HepG2 (cell line): ENCODE results near the gene COX10. TPM values are rescaled to one million over a fixed set of nuclear protein-coding genes. Genes with fewer than 3 reads are reported as not detected.

Experiments
- ATAC-seq: fragments of 200-7000 bp; cut with Tn5 transposase; 3 replicates; pipeline ENCODE4 v1.9.1; 2020; ENCODE audit warnings: mild to moderate bottlenecking, moderate library complexity
- BruUV-seq: library from RNA; stranded (reverse); fragments of 400-500 nt; replicated peaks from 2 replicates; lab custom pipeline; 2021; lab: Mats Ljungman, UMichigan
- CTCF ChIA-PET: fragments of 300-600 bp; formaldehyde crosslinking; extraction: SDS; loops from one replicate; lab custom pipeline; 2021; ENCODE audit warnings: low total read pairs, inconsistent platforms, low intra/inter-chr PET ratio; lab: Yijun Ruan, JAX
- POLR2A ChIA-PET: fragments of 350-600 bp; sonication (Branson Sonifier 250); formaldehyde crosslinking; loops from one replicate; lab custom pipeline; 2020; ENCODE audit warnings: antibody characterized with exemption, inconsistent platforms; lab: Yijun Ruan, JAX
- DNase-seq: peaks from one replicate; pipeline ENCODE4 v3.0.0-alpha.2; 2015; ENCODE audit warnings: low spot score
- FAIRE-seq: peaks from 3 replicates; lab custom pipeline; 2011; peaks lifted over from hg19 to GRCh38; lab: Jason Lieb, UNC
- H2AFZ ChIP-seq: one replicate; pipeline ENCODE4 v1.6.1; 2011; ENCODE audit warnings: low read length, inconsistent platforms
- H3K27ac ChIP-seq: fragments of 300-600 bp; 3 replicates; pipeline ENCODE4 v1.8.0; 2011; ENCODE audit warnings: mixed run types, mild to moderate bottlenecking, mixed read lengths, low read length, inconsistent platforms; ENCODE audit not compliant: insufficient read depth; ENCODE audit errors: extremely low read length
- H3K27me3 ChIP-seq, 2 experiments: fragments of 200-600 bp in 1 of 2; 2 replicates in 1 of 2; 3 replicates in 1 of 2; pipeline versions ENCODE4 v1.6.0 to v1.8.0; 2011; ENCODE audit warnings: low read length in 2 of 2, mild to moderate bottlenecking in 2 of 2, moderate library complexity in 2 of 2, inconsistent platforms in 1 of 2; ENCODE audit not compliant: insufficient read depth in 2 of 2, control insufficient read depth in 1 of 2
- H3K36me3 ChIP-seq, 2 experiments: fragments of 200-600 bp in 1 of 2; replicated peaks in 1 of 2; 2 replicates in 1 of 2; 3 replicates in 1 of 2; pipeline versions ENCODE4 v1.5.1 to v1.8.0; 2011; ENCODE audit warnings: low read length in 2 of 2, inconsistent platforms in 1 of 2; ENCODE audit not compliant: insufficient read depth in 2 of 2, control insufficient read depth in 1 of 2
- H3K4me1 ChIP-seq: 2 replicates; pipeline ENCODE4 v1.5.1; 2012; ENCODE audit warnings: low read length, inconsistent platforms; ENCODE audit not compliant: insufficient read depth
- H3K4me2 ChIP-seq: 2 replicates; pipeline ENCODE4 v1.6.0; 2011; ENCODE audit warnings: low read depth, low read length, inconsistent platforms
- H3K4me3 ChIP-seq, 3 experiments: fragments of 200-600 bp in 1 of 3; sonication (generic), shearing (Covaris generic) in 1 of 3; replicated peaks in 1 of 3; 2 replicates each; pipeline ENCODE4 v1.5.1; 2011 to 2016; ENCODE audit warnings: low read length in 3 of 3, inconsistent platforms in 2 of 3, low read depth in 2 of 3, mild to moderate bottlenecking in 2 of 3, control low read depth in 1 of 3, mixed read lengths in 1 of 3; ENCODE audit not compliant: insufficient read depth in 1 of 3
- H3K79me2 ChIP-seq: one replicate; pipeline ENCODE4 v1.6.1; 2011; ENCODE audit warnings: low read length, inconsistent platforms; ENCODE audit not compliant: insufficient read depth
- H3K9ac ChIP-seq: 2 replicates; pipeline ENCODE4 v1.6.0; 2011; ENCODE audit warnings: mild to moderate bottlenecking, low read depth, low read length, inconsistent platforms; ENCODE audit not compliant: insufficient read depth
- H3K9me3 ChIP-seq: 2 replicates; pipeline ENCODE4 v1.5.1; 2012; ENCODE audit warnings: mild to moderate bottlenecking, low read length
- H4K20me1 ChIP-seq: 2 replicates; pipeline ENCODE4 v1.6.0; 2011; ENCODE audit warnings: inconsistent platforms, mild to moderate bottlenecking, low read length, moderate library complexity; ENCODE audit not compliant: insufficient read depth
- CCAR2 ChIP-seq: fragments of 200-400 bp; formaldehyde crosslinking; optimal IDR thresholded peaks from 2 replicates; pipeline ENCODE3; 2018; ENCODE audit warnings: low read depth, mild to moderate bottlenecking, low read length, moderate library complexity
- ESRRA ChIP-seq: sonication (generic); formaldehyde crosslinking; IDR thresholded peaks from 2 replicates; pipeline ENCODE4 v1.5.1; 2020; ENCODE audit warnings: mild to moderate bottlenecking, low read depth, missing genetic modification reagents
- FUBP1 ChIP-seq: sonication (generic); formaldehyde crosslinking; IDR thresholded peaks from 2 replicates; pipeline ENCODE4 v1.5.1; 2020; ENCODE audit warnings: missing genetic modification reagents, mild to moderate bottlenecking, borderline replicate concordance
- IRF2 ChIP-seq: IDR thresholded peaks from 2 replicates; pipeline ENCODE4 v1.6.1; 2018; ENCODE audit warnings: missing genetic modification reagents, missing compliant biosample characterization
- KLF11 ChIP-seq: IDR thresholded peaks from 2 replicates; pipeline ENCODE4 v1.6.1; 2016; ENCODE audit warnings: missing compliant biosample characterization
- MAZ ChIP-seq, 2 experiments: sonication (generic) in 1 of 2; formaldehyde crosslinking in 1 of 2; IDR thresholded peaks; 2 replicates each; pipeline versions ENCODE4 v1.5.0 to v1.6.1; 2012 to 2020; ENCODE audit warnings: low read depth in 2 of 2, mild to moderate bottlenecking in 2 of 2, borderline replicate concordance in 1 of 2, improper control_type of control experiment in 1 of 2, low read length in 1 of 2, missing genetic modification reagents in 1 of 2, moderate library complexity in 1 of 2
- POLR2AphosphoS2 ChIP-seq: IDR thresholded peaks from 2 replicates; pipeline ENCODE4 v1.6.1; 2011; ENCODE audit warnings: low read depth, low read length, improper control_type of control experiment
- RAD51 ChIP-seq: fragments of 450-650 bp; IDR thresholded peaks from 2 replicates; pipeline ENCODE4 v1.6.1; 2016; ENCODE audit warnings: borderline replicate concordance
- SNAPC4 ChIP-seq: sonication (generic); formaldehyde crosslinking; IDR thresholded peaks from 2 replicates; pipeline ENCODE4 v1.4.0; 2020; ENCODE audit warnings: mild to moderate bottlenecking, missing genetic modification reagents
- THAP11 ChIP-seq: IDR thresholded peaks from 2 replicates; pipeline ENCODE4 v1.6.1; 2016; ENCODE audit warnings: missing biosample characterization, missing genetic modification reagents
- ZKSCAN5 ChIP-seq: sonication (generic); formaldehyde crosslinking; IDR thresholded peaks from 2 replicates; pipeline ENCODE4 v1.5.1; 2020; ENCODE audit warnings: mild to moderate bottlenecking, missing genetic modification reagents
- ZNF34 ChIP-seq: sonication (generic); formaldehyde crosslinking; IDR thresholded peaks from 2 replicates; pipeline ENCODE4 v1.4.0; 2020; ENCODE audit warnings: mild to moderate bottlenecking, missing genetic modification reagents, borderline replicate concordance
- ZSCAN21 ChIP-seq: sonication (generic); formaldehyde crosslinking; IDR thresholded peaks from 2 replicates; pipeline ENCODE4 v1.8.0; 2022; ENCODE audit warnings: mild to moderate bottlenecking, missing genetic modification reagents, moderate library complexity, borderline replicate concordance
- WGBS: methylation state at CpG from one replicate; pipeline ENCODE4 v1.1.6; 2017; ENCODE audit warnings: low lambda C conversion rate; 5-methylcytosine and 5-hydroxymethylcytosine counted together
- in situ Hi-C: cut with HindIII; loops from 2 replicates; pipeline ENCODE4 v1.10.0; 2017; ENCODE audit warnings: low pct_unique_long_range_greater_than_20kb; ENCODE audit not compliant: extremely low pct_ligation_motif_present
- intact Hi-C: fragments of 100-400 bp; cut with micrococcal nuclease; formaldehyde crosslinking; loops from one replicate; pipeline ENCODE4 v1.10.0; 2022; ENCODE audit not compliant: unreplicated experiment
- polyA plus RNA-seq, 8 experiments: library from polyadenylated mRNA; depleted of rRNA in 3 of 8; stranded (reverse) in 7 of 8; unstranded in 1 of 8; fragments of >200 nt; fragmentation: Illumina TruSeq in 4 of 8; extraction: Trizol in 4 of 8; gene quantifications; 2 replicates each; pipeline versions ENCODE4 v1.2.1 to v1.2.3, GENCODE V29; 2011 to 2016; ENCODE audit warnings: low read depth in 4 of 8, missing spikeins in 1 of 8, mixed read lengths in 1 of 8; ENCODE audit not compliant: insufficient read depth in 1 of 8
- total RNA-seq, 5 experiments: library from RNA; depleted of rRNA; stranded (reverse); fragments of >200 nt; fragmentation: Illumina TruSeq; extraction: Trizol; gene quantifications; 2 replicates each; pipeline ENCODE4 v1.2.3, GENCODE V29; 2016; ENCODE audit warnings: low read depth in 1 of 5

Gene COX10
- total and polyA plus RNA-seq, 2 of the 13 experiments (the other 11 are each of a cell fraction or from before 2014, with no cell fraction given) = 13.9 to 20.1 TPM

GRCh38 chr17:14124854-14125253 is 55.5 kb downstream of the COX10 start (continued):
- TF ChIP-seq ZSCAN21 (no peak), CCAR2 (no peak)

- FAIRE-seq = no peak
- Histone ChIP-seq H3K9me3 (no peaks in the 10 kb centered on the region), H3K4me1 (no peaks in the 10 kb centered on the region), H3K36me3 (no peaks in the 10 kb centered on the region), H3K4me2 (no peak overlapping the region), H4K20me1 (no peaks in the 10 kb centered on the region), H3K9ac (no peak overlapping the region), H3K27ac (no peak overlapping the region), H2AFZ (no peak overlapping the region), H3K4me3 (no peak overlapping the region), H3K27me3 (no peaks in the 10 kb centered on the region), H3K79me2 (no peaks in the 10 kb centered on the region)
- DNase-seq = no peak
- ATAC-seq = no peak
- 96% methylated on average over 6 of the region's 6 CpGs for WGBS
- ChIA-PET CTCF (no interaction called here), POLR2A (no interaction called here)
- BruUV-seq = no TSS peak
- in situ Hi-C loops = no loop called here
- intact Hi-C loops = no loop called here
- no peak for TF ChIP-seq FUBP1
- no peak for TF ChIP-seq ESRRA (CRISPR knock-in tag)
- no peak for TF ChIP-seq MAZ (IDR thresholded peaks at IDR 0.05; ENCODE audit: borderline replicate concordance, low read depth, low read length)
- TF ChIP-seq MAZ (CRISPR knock-in tag; IDR thresholded peaks at IDR 0.05; ENCODE audit: low read depth) = no peak
- TF ChIP-seq ZKSCAN5 (CRISPR knock-in tag) = no peak
- no peak for TF ChIP-seq THAP11 (CRISPR knock-in tag)
- TF ChIP-seq POLR2AphosphoS2 = no peak
- TF ChIP-seq SNAPC4 (CRISPR knock-in tag) = no peak
- TF ChIP-seq IRF2 (CRISPR knock-in tag) = no peak
- no peak for TF ChIP-seq RAD51
- TF ChIP-seq ZNF34 = no peak
- TF ChIP-seq KLF11 (CRISPR knock-in tag) = no peak
Measured at GRCh38 chr17:14125518-14126137, 56.3 kb downstream of the COX10 start.
